Stimulated activated CD4-positive, alpha-beta T cell treated with anti-CD3 and anti-CD28 coated beads, Interleukin-1b, Interleukin-23, amount 100 ng/mL, for 1 hour (primary cell): ENCODE data around the gene DLL1.

ENCODE experiments used
- DNase-seq, 2 donors: peaks; one replicate each; pipeline ENCODE4 v3.0.0-alpha.2; 2020; ENCODE audit warnings: low read depth in 2 of 2

DLL1 gene

DNA sequence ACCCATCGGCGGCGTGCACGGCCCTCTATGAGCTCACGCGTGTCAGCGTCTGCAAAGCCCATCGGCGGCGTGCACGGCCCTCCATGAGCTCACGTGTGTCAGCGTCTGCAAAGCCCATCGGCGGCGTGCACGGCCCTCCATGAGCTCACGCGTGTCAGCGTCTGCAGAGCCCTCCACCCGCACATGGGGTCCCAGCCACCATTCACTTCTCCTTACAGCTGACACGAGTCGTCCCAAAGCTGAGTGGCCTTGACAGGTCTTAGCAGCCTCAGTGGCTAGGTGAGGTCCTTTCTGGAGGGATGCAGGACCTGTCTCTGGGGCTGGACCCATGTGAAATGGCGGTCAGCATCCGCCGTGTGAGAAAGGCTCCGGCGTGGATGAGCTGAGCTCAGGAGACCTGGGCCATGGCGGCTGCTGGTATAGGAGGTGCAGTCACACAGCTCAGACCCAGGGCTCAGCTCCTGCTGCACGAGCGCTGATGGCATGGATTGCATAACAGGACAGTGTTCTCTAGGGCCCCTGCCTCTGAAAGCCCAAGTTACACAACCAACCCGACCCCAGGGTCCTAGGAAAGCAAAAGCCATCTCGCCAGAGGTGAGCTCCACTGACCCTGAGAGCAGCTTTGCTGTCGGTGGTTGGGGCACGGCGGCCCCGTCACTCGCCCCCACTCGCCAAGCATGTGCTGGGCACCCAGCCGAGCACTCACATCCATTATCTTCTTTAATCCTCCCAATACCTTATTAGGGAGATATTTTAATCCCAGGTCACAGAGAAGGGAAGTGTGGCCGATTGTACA lies 38.9 kb downstream of the DLL1 start:
- DNase-seq: no peak

DNA sequence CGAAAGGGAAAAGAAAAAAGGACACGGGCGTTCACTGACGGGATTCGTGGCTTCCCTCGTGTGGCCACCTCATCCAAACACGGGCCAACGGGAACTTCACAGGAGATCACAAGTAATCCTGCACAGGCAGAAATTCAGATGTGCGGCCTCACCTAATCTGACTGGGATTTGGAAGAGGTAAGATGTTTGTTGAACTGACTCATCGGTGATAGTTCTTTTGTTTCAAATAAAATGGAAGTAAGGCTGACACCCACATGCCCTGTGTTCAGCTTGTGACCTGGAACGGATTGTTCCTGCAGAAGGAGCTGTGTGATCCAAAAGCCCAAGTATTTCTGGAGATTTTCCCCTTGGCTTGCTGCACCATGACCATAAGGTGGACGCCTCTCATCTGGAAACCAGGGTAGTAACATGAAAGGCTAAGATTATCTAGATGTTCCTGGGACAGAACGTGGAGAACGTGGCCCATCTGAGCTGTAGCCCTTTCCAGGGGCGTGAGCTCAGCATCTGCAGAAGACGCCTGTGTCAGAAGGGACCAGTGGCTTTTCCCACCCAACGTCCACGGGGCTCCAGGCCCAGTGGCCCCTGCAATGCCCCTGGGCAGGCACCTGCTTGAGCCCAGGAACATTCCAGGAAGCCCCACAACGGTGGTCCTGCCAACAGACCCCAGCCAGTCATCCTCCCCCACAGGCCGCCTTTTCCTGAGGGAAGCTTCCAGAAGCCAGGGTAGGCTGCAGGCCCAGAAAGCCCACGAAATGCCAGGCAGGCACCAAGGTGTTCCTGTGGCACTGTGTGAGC lies 39.7 kb downstream of the DLL1 start:
- DNase-seq: no peak

DNA sequence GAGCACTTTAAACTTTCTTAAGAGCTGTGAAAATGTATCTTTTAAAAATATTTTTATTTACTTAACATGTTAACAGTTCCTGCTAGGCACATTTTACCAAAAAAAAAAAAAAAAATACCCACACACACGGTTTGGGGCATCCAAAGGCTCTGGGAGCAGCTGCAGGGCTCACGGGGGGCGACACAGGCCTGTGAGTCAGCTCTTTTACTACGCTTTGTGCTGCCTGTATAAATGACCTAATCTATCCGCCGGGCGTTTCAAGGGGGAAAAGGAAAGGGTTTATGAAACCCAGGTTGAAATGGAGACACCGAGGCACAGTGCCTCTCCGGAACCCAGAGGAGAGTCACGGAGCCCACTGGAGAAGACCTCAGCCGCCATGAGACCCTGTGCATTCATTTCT lies 40.4 kb downstream of the DLL1 start:
- DNase-seq: no peak

DNA sequence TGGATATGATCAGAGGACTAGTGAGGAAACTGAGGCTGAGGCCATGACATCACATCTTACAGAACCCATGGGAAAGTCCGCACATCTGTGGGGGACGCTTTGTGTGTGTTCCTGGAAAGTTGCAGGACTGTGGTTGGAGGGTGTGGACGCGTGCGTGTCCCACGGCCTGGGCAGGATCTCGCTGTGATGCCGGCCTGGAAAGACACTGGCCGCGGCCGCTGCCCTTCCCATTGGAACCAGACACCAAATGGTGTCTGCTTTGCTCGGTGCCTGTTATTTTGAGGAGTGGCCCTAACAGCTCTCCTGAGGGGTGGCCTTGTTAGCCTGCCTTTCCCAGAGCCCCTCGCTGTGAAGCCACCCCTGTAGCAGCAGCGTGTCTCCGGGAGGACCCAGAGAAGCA lies 41.1 kb downstream of the DLL1 start:
- no peak for DNase-seq

DNA sequence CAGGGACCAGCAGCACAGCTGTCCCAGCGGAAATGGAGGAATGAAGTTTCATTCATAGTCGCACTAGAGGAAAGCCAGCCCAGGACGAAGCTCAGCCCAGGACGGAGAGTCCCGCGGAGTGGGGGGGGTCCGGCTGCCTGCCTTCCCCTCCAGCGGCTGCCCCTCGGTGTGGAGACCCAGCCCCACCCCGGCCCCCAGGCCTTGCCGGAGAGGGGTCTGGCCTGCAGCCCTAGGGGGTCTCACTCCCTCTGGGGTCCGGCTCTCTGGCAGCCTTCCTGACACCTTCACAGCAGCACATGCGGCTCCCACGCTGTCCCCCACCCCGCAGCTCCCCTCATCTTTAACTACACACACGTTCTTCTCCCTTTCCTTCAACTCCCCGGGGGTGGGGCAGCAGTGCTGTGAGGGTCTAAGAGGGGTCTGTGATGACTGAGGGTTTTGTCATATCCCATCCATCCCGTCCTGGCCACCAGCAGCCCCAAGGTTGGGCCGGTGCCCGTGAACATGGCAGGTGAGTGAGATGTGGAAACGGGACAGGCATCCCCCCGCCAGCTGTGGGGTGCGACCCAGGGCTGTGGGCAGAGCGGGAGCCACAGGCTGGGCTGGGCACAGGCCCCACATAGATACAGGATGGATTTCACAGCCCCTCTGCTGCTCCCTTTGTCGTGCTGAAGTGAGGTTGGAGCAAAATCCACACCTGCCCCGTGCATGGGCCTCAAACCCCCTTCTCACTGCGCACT lies 41.8 kb downstream of the DLL1 start:
- DNase-seq: no peak

DNA sequence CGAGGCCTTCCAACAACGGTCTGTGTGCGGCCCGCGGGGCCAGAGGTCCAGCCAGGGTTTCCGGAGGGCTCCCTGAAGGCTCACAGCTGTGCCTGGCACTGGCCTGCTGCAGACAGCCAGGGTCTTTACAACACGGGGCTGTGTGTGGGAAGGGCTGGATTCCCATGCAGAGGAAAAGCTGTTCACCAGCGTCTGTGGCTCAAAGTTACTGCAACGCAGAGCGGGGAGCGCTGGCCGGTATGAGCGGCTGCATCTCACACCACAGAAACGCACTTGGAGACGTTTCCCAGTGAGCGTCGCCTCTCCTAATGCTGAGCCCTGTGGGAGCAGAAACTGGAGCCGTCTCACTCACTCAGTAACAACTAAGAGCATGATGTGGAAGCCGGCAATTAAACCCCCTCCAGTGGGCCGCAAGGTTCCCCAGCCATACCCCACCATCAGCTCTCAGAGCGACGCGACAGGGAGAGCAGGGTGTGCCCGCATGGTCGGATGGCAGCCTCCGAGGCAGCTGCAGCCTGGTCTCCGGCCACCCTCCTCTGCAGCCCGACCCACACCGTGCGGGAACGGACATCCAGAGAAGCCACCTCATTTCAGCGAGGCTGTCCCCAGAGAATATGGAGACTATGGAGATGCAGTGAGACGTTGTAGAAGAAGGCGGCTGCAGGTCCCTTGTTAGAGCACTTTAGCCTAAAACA lies 42.6 kb downstream of the DLL1 start:
- DNase-seq: no peak

DNA sequence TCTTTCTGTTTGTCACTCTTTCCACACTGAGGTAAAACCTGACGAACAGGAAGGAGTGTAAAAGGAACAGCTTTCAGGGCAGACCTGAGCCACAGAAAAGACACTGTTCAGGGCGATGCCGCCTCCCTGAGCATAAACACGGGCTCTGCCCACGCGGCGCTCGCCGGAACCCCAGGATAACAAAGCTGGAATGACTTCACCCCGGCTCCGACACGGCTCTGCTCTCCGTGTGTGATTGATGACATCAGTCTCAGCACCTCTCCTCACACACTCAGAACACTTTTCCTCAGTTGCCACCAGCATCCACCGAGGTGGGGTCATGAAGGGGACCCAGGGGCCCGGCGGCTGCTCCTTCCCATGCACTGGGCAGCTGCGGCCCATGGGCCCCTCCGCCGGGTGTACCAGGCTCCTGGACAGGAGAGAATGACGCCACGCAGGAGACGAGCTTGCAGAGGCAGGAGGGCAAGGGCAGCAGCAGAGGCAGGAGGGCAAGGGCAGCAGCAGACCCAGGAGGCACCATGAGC lies 43.6 kb downstream of the DLL1 start:
- no peak for DNase-seq

DNA sequence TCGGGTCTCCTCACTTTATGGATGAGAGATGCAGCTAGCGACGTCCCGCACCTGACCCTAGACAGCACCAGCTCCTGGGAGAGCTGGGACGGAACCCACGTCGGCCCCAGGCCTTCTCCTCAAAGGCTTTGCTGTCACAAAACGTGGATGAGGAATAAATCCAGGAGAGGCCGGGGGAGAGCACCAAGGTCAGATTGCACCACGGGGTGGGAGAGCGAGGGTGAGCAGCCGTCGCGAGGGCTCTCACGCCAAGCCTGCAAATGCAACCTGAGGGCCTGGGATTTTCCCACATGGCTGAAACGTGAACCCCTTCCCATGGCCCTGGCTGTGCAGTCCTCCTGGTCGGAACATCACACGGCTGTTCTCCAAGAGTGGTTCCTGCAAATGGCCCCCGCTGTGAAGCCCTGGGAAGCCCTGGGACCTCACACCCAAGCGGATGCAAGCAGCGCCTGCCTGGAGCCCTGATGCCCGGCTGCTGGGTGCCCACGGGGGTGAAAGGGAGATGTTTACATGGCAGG lies 45.3 kb downstream of the DLL1 start:
- DNase-seq: no peak

DNA sequence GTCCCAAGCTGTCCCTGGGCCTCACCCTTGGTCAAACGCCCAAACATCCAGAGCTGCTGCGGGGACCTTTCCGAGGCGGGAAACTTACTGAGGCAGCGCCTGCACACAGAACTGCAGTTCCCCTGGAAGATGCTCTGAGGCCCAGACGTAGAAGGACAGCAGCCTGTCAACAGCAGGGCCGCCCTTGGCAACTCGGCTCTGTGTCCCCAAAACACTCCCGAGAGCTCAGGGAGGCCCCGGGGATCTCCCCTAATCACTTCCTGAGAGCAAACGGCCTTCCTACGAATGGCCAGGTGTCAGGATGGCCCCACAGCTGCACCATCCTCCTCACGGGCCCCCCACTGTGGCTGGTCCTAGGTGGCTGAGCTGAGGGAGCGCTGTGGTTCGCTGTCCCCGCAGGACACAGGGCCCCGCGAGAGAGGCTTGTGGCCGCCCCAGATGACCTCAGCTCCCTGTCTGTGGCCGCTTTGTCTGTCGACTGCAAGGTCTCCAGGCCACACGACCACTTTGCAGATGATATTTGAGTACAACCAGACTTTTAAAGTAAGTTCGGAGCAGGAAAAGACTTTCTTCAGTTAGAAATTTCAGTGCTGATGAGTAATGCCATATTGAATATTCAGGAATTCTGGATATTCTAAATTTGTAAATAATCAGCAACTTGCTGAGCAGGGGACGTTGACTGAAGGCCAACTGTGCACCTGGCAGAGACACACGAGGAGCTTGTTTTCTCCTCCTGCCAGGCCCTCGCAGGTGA lies 46.0 kb downstream of the DLL1 start:
- no peak for DNase-seq

DNA sequence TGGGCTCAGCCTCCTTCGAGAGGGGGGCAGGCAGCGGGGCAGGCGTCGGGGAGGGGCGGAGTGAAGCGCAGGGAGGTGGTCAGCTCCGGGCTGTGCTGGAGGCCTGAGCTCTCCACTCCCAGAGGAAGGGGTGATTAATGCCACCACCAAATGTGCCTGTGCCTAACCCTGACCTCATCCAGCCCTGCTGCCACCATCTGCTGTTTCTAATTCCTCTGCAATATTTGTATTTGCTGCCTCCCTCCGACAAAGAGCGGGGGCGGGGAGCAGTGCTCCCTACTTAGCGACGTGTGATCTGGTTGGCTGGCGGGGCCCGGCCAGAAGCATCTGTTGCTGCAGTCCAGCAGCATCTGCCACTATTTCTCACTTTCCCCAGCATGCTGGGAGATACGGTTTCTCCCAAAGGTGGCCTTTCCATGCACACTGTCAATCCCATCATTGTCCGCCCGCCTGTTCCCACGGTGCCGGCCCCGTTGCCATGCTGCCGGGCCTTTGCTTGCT lies 47.0 kb downstream of the DLL1 start:
- DNase-seq: no peak

DNA sequence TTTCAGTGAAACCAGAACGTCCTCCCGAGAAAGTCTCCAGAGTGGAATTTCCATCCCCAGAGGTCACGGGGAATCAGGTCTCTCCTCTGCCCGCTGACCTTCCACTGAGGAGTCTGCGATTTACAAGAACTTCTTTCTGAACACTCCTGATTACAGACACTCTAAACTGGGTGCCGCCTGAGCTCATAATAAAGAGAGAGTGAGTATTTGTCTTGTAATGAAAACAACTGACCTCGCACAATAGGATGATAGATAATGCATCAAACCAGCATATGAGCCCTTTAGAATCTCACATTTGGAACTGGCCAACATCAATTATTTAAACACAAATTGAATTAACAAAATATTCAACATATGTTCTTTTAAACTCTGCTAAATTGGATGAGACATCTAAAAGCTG lies 47.5 kb downstream of the DLL1 start:
- no peak for DNase-seq

DNA sequence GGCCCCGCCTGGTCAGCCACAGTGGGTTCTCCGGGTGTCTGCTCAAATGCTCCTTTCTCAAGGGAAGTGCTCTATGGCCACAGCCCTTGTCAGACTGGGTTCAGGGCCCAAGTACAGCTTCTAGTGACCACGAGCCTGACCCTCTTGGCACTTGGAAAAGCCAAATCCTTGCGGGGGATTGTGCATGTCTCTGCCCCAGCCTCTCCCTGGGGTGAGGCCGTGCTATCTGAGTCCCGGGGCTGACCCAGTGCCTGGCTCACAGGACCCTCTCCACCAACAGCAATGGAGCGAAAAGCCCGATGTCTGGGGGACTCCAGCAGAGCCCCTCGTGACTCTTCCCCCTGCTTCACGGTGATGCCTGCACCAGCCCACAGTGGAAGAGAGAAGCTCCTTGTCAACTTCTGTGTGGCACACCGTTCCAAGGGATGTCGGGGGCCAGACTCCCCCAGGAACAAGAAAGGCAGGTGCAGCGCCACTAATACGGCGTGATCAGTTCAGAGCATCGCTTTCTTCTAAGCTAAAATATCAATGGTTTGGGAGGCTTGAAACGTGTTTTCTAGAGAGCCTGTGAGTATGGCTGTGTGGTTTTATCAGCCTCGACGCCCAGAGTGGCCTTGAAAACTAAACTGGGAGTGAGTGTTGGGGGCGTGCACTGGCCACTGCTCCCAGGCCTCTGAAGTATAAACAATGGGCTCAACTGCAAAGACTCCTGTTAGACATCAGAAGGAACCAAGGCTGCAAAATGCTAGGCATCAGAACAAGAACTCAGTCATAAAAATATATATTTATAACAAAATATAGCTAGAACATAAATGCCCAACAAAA lies 51.9 kb downstream of the DLL1 start:
- no peak for DNase-seq

DNA sequence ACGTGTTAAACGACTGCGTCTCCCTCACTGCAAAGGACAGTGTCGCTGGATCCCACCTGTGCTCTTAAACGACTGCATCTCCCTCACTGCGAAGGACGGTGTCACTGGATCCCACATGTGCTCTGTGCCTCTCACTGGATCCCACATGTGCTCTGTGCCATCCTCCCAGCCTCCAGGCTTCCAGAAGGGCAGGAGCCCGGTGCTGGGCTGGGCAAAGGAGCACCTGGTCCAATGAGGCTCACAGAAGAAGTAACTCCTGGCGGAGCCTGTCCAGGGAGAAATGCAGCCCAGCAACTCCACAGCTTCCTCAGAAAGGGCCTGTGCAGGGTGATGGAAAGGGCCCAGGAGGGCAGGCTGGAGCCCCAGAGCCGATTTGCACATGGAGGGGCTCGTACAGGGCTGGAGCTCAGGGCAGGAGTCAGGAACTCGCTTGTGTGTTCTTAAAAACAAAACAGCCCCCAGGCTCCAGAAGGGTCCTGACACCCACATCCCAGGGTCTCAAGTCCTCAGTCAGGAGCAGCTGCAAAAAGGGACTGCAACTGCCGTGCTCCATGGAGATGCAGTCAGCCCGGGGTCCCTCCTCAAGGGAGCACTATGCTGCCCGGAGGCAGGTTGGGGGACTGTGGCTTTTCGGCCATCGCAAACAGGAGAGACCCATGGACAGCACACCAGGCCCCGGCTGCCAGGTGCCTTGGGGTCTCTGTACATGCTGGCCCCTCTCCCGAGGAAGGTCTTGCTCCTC lies 52.7 kb downstream of the DLL1 start:
- no peak for DNase-seq

DNA sequence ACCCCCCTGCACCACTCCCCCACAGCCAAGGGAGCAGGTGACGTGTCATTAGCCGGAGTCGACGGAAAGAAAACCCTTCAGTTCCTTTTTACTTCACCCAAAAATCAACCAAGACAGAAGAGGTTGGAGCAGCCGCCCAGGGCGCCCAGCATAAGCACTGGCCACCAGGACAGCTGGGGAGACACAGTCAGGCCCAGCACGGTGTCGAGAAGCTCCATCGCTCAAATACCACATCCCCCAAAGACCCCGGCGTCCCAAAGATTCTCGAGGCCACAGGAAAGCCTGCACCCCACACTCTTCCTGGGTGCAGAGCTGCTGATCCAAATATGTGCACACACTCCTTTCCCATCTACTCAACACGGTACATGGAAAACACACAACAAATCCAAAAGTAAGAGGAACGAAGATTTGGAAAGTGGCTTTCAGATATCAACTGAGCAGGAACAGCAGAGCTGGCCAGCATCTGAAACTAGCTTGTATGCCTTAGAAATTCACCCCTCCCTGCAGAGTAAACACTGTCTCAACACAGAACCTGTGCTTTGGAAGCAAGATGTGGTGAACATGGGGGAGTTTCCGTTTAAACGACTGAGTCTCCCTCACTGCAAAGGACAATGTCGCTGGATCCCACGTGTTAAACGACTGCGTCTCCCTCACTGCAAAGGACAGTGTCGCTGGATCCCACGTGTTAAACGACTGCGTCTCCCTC lies 54.6 kb downstream of the DLL1 start:
- no peak for DNase-seq

DNA sequence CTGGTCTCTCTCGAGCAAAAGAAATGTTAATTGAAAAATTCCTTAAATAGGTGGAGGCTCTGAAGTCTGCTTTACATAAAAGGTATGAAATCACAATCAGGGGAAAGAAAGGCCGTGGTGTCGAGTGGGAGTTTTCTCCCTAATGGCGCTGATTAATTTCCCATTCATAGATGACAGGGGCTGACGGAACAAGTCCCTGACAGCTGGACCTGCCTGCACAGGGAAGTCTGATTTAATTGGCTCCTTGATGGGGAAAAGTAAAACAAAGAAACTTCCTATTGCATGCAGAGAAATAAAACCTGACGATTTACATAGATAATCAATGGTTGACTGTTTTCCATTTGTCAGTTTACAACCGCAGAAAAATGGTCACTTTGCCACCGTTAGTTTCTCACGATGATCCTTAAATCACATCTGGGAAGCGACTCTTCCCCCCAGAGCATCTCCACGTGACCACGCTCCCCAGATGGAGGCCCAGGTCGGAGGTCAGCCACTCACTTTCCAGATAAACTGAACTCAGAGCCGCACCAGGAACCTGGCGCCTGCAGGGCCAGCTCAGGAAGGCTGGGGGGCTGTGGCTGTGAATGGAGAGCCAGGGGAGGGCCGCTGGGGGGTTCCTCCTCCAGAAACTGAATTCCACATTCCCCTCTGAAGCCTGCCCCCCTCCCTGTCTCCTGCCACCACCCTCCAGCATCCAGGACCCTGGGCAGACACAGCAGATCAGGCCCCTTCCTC lies 55.3 kb downstream of the DLL1 start:
- DNase-seq: no peak

DNA sequence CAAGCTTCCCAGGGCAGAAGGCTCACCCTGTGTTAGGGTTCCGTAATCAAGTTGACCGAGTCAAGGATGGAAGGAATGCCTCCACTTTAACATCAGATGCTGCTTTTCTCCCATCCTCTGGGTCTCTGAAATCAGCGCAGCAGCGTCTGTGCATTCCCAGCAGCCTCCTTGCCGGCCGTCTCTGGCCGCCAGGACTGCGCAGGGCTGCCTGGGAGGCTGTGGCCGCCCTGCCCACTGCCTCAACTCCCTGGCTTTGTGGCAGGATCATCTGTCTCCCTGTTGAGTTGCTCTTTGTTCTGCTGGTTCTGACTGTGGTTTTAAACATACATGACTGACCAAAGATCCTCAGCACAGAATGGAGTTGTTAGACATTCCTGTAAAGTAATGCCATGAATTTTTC lies 56.5 kb downstream of the DLL1 start:
- no peak for DNase-seq
